ENCODE measurements around the gene WWOX.

DNA sequence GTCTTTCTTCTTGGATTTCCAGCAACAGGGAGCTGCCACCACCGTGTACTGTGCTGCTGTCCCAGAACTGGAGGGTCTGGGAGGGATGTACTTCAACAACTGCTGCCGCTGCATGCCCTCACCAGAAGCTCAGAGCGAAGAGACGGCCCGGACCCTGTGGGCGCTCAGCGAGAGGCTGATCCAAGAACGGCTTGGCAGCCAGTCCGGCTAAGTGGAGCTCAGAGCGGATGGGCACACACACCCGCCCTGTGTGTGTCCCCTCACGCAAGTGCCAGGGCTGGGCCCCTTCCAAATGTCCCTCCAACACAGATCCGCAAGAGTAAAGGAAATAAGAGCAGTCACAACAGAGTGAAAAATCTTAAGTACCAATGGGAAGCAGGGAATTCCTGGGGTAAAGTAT is 1112.1 kb downstream of the WWOX start:
- TF ChIP-seq SPI1 (IDR thresholded peaks at IDR 0.05; ENCODE audit: low read depth, low read length): no peak
- no peak for TF ChIP-seq POLR2A (IDR thresholded peaks at IDR 0.05; ENCODE audit: low read depth, low read length)
- TF ChIP-seq TAF1 (IDR thresholded peaks at IDR 0.05; ENCODE audit: low read depth, low read length): no peak
- no peak for TF ChIP-seq POLR2AphosphoS5 (IDR thresholded peaks at IDR 0.05; ENCODE audit: low read depth, low read length)
- no peak for TF ChIP-seq PAX5 (IDR thresholded peaks at IDR 0.05; ENCODE audit: insufficient read depth, low read length, severe bottlenecking)

All from GM12891 (cell line).